Mesendoderm (in vitro differentiated cells): ENCODE measurements around the gene GABBR2.

Experiments
- DNase-seq: peaks from one replicate; pipeline ENCODE4 v3.0.0; 2013
- H2AK5ac ChIP-seq: 2 replicates; pipeline ENCODE4 v1.6.1; 2013; ENCODE audit warnings: low read length, inconsistent platforms
- H2BK120ac ChIP-seq: 2 replicates; pipeline ENCODE4 v1.6.1; 2013; ENCODE audit warnings: low read depth, mild to moderate bottlenecking, low read length, moderate library complexity, mixed read lengths
- H2BK15ac ChIP-seq: replicated peaks from 2 replicates; pipeline ENCODE4 v1.6.1; 2013; ENCODE audit warnings: low read depth, mild to moderate bottlenecking, moderate library complexity
- H2BK5ac ChIP-seq: 2 replicates; pipeline ENCODE4 v1.6.1; 2013; ENCODE audit warnings: low read length, inconsistent platforms
- H3K18ac ChIP-seq: 2 replicates; pipeline ENCODE4 v1.6.1; 2013; ENCODE audit warnings: mild to moderate bottlenecking, low read length, mixed read lengths
- H3K23ac ChIP-seq: one replicate; pipeline ENCODE4 v1.6.1; 2013; ENCODE audit warnings: low read length
- H3K27ac ChIP-seq: 2 replicates; pipeline ENCODE4 v1.5.1; 2013; ENCODE audit warnings: low read depth, mild to moderate bottlenecking, inconsistent platforms, low read length, moderate library complexity
- H3K27me3 ChIP-seq: 2 replicates; pipeline ENCODE4 v1.6.1; 2013; ENCODE audit warnings: low read length, control low read depth, mild to moderate bottlenecking, inconsistent platforms; ENCODE audit not compliant: insufficient read depth, poor library complexity
- H3K36me3 ChIP-seq: 2 replicates; pipeline ENCODE4 v1.6.1; 2013; ENCODE audit warnings: low read length, inconsistent platforms; ENCODE audit not compliant: control insufficient read depth, insufficient read depth
- H3K4ac ChIP-seq: one replicate; pipeline ENCODE4 v1.6.1; 2013; ENCODE audit warnings: low read depth, mild to moderate bottlenecking, low read length, moderate library complexity
- H3K4me1 ChIP-seq: 2 replicates; pipeline ENCODE4 v1.6.1; 2013; ENCODE audit warnings: low read depth, low read length, inconsistent platforms; ENCODE audit not compliant: control insufficient read depth
- H3K4me2 ChIP-seq: 2 replicates; pipeline ENCODE4 v1.6.1; 2013; ENCODE audit warnings: low read length
- H3K4me3 ChIP-seq: 2 replicates; pipeline ENCODE4 v1.5.1; 2013; ENCODE audit warnings: mild to moderate bottlenecking, low read length
- H3K56ac ChIP-seq: one replicate; pipeline ENCODE4 v1.6.1; 2013; ENCODE audit warnings: low read length
- H3K79me1 ChIP-seq: 2 replicates; pipeline ENCODE4 v1.6.1; 2013; ENCODE audit warnings: low read length, inconsistent platforms
- H3K79me2 ChIP-seq: 2 replicates; pipeline ENCODE4 v1.6.1; 2013; ENCODE audit warnings: mild to moderate bottlenecking, low read length; ENCODE audit not compliant: control insufficient read depth, insufficient read depth
- H3K9ac ChIP-seq: 2 replicates; pipeline ENCODE4 v1.6.1; 2013; ENCODE audit warnings: low read length, inconsistent platforms
- H4K5ac ChIP-seq: one replicate; pipeline ENCODE4 v1.6.1; 2013; ENCODE audit warnings: low read length
- H4K8ac ChIP-seq: one replicate; pipeline ENCODE4 v1.6.1; 2013; ENCODE audit warnings: low read depth, mild to moderate bottlenecking, control low read depth, low read length, moderate library complexity
- WGBS: extraction: QIAGEN DNeasy Blood & Tissue Kit; methylation state at CpG from one replicate; pipeline ENCODE4 v1.1.7; 2013; ENCODE audit warnings: low lambda C conversion rate, missing lambda C conversion rate; ENCODE audit not compliant: insufficient coverage; ENCODE audit errors: extremely low coverage; 5-methylcytosine and 5-hydroxymethylcytosine counted together

GABBR2 gene

GRCh38 chr9:98302150-98302549, 406.6 kb downstream of the GABBR2 start:
- Histone ChIP-seq H3K79me2 (no peaks in the 10 kb centered on the region), H3K23ac (no peak overlapping the region), H2AK5ac (no peak overlapping the region), H3K4me3 (no peak overlapping the region), H3K56ac (no peak overlapping the region), H4K8ac (no peak overlapping the region), H3K36me3 (no peaks in the 10 kb centered on the region), H2BK120ac (no peak overlapping the region), H3K9ac (no peak overlapping the region), H3K4me2 (no peak overlapping the region), H3K27ac (no peak overlapping the region), H4K5ac (no peak overlapping the region), H3K18ac (no peak overlapping the region), H3K27me3 (no peaks in the 10 kb centered on the region), H2BK5ac (no peak overlapping the region), H3K4ac (no peak overlapping the region), H2BK15ac (no peak overlapping the region), H3K4me1 (no peaks in the 10 kb centered on the region), H3K79me1 (no peaks in the 10 kb centered on the region)
- WGBS = no CpG with 5 or more reads among the region's 5 CpGs
- DNase-seq = no peak

- no peak overlapping the region for H3K4me2 ChIP-seq
- no peak overlapping the region for H2BK5ac ChIP-seq
- H2BK15ac ChIP-seq = no peak overlapping the region
- no peaks in the 10 kb centered on the region for H3K27me3 ChIP-seq
- H3K9ac ChIP-seq = no peak overlapping the region
- no peak overlapping the region for H3K56ac ChIP-seq
- no peak overlapping the region for H2AK5ac ChIP-seq
- no peak overlapping the region for H3K4ac ChIP-seq
- no peak overlapping the region for H3K18ac ChIP-seq
- H3K4me3 ChIP-seq = no peak overlapping the region
- DNase-seq = no peak
- no peak overlapping the region for H3K23ac ChIP-seq
- no peaks in the 10 kb centered on the region for H3K36me3 ChIP-seq
- no CpG with 5 or more reads among the region's 3 CpGs for WGBS
- no peaks in the 10 kb centered on the region for H3K4me1 ChIP-seq
- H3K79me1 ChIP-seq = no peaks in the 10 kb centered on the region
- no peak overlapping the region for H2BK120ac ChIP-seq
- H3K27ac ChIP-seq = no peak overlapping the region
- no peak overlapping the region for H4K8ac ChIP-seq
- H3K79me2 ChIP-seq = no peaks in the 10 kb centered on the region
- H4K5ac ChIP-seq = no peak overlapping the region
These were observed 408.1 kb downstream of the GABBR2 start for GRCh38 chr9:98300611-98301010.

GRCh38 chr9:98298476-98298875, 410.3 kb downstream of the GABBR2 start:
- no peaks in the 10 kb centered on the region for H3K4me1 ChIP-seq
- H3K4me2 ChIP-seq = no peak overlapping the region
- no peak overlapping the region for H2BK120ac ChIP-seq
- no peak overlapping the region for H2AK5ac ChIP-seq
- no peak overlapping the region for H3K56ac ChIP-seq
- no peak overlapping the region for H2BK15ac ChIP-seq
- no peaks in the 10 kb centered on the region for H3K79me1 ChIP-seq
- no peak overlapping the region for H4K5ac ChIP-seq
- H3K36me3 ChIP-seq = no peaks in the 10 kb centered on the region
- no peak overlapping the region for H3K4ac ChIP-seq
- no peak overlapping the region for H3K9ac ChIP-seq
- no peak overlapping the region for H3K18ac ChIP-seq
- no peak overlapping the region for H2BK5ac ChIP-seq
- no peaks in the 10 kb centered on the region for H3K79me2 ChIP-seq
- DNase-seq = no peak
- no peak overlapping the region for H4K8ac ChIP-seq
- no peaks in the 10 kb centered on the region for H3K27me3 ChIP-seq
- H3K27ac ChIP-seq = no peak overlapping the region
- no peak overlapping the region for H3K4me3 ChIP-seq
- H3K23ac ChIP-seq = no peak overlapping the region

- H4K8ac ChIP-seq = no peak overlapping the region
- no peak overlapping the region for H3K23ac ChIP-seq
- no peak overlapping the region for H2BK5ac ChIP-seq
- H3K36me3 ChIP-seq = no peaks in the 10 kb centered on the region
- no peak overlapping the region for H2BK15ac ChIP-seq
- H3K4me1 ChIP-seq = no peaks in the 10 kb centered on the region
- no peaks in the 10 kb centered on the region for H3K79me2 ChIP-seq
- H2BK120ac ChIP-seq = no peak overlapping the region
- WGBS = no CpG with 5 or more reads among the region's 6 CpGs
- H4K5ac ChIP-seq = no peak overlapping the region
- H3K18ac ChIP-seq = peak overlapping the region; percentile 47
- no peak overlapping the region for H3K4ac ChIP-seq
- no peak overlapping the region for H2AK5ac ChIP-seq
- H3K27ac ChIP-seq = no peak overlapping the region
- no peak overlapping the region for H3K4me3 ChIP-seq
- H3K4me2 ChIP-seq = no peak overlapping the region
- no peak overlapping the region for H3K9ac ChIP-seq
- no peak overlapping the region for H3K56ac ChIP-seq
- no peak for DNase-seq
- no peaks in the 10 kb centered on the region for H3K79me1 ChIP-seq
- H3K27me3 ChIP-seq = no peaks in the 10 kb centered on the region
These were observed 412.9 kb downstream of the GABBR2 start for GRCh38 chr9:98295824-98296223.

GRCh38 chr9:98291820-98292219, 416.9 kb downstream of the GABBR2 start:
- WGBS = no CpG with 5 or more reads among the region's 5 CpGs
- Histone ChIP-seq H4K5ac (no peak overlapping the region), H3K18ac (no peak overlapping the region), H2BK120ac (no peak overlapping the region), H3K4me3 (no peak overlapping the region), H3K9ac (no peak overlapping the region), H3K27ac (no peak overlapping the region), H3K56ac (no peak overlapping the region), H2BK15ac (no peak overlapping the region), H3K23ac (no peak overlapping the region), H2BK5ac (no peak overlapping the region), H3K36me3 (no peaks in the 10 kb centered on the region), H3K4ac (no peak overlapping the region), H3K4me1 (no peaks in the 10 kb centered on the region), H3K79me1 (no peaks in the 10 kb centered on the region), H3K4me2 (no peak overlapping the region), H3K27me3 (no peaks in the 10 kb centered on the region), H2AK5ac (no peak overlapping the region), H4K8ac (no peak overlapping the region), H3K79me2 (no peaks in the 10 kb centered on the region)
- DNase-seq = no peak

GRCh38 chr9:98290411-98290810, 418.3 kb downstream of the GABBR2 start:
- no CpG with 5 or more reads among the region's 18 CpGs for WGBS
- Histone ChIP-seq H3K27me3 (no peaks in the 10 kb centered on the region), H3K36me3 (no peaks in the 10 kb centered on the region), H3K4me1 (no peaks in the 10 kb centered on the region), H3K23ac (no peak overlapping the region), H3K79me2 (no peaks in the 10 kb centered on the region), H2BK5ac (no peak overlapping the region), H2BK120ac (no peak overlapping the region), H2BK15ac (no peak overlapping the region), H3K56ac (no peak overlapping the region), H4K8ac (no peak overlapping the region), H4K5ac (no peak overlapping the region), H3K4me2 (no peak overlapping the region), H3K79me1 (no peaks in the 10 kb centered on the region), H3K18ac (no peak overlapping the region), H3K4ac (no peak overlapping the region), H3K4me3 (no peak overlapping the region), H3K27ac (no peak overlapping the region), H2AK5ac (no peak overlapping the region), H3K9ac (no peak overlapping the region)
- DNase-seq = no peak
